ENCODE data around the gene HS1BP3.

GRCh38 chr2:20571231-20571630 lies 79.7 kb downstream of the HS1BP3 start:
- TF ChIP-seq CTCF (IDR thresholded peaks at IDR 0.05) (no peak), EP300 (IDR thresholded peaks at IDR 0.05) (no peak)

Data from upper lobe of left lung (tissue), 4 donors.